ENCODE measurements around the gene PLXDC2.

DNA sequence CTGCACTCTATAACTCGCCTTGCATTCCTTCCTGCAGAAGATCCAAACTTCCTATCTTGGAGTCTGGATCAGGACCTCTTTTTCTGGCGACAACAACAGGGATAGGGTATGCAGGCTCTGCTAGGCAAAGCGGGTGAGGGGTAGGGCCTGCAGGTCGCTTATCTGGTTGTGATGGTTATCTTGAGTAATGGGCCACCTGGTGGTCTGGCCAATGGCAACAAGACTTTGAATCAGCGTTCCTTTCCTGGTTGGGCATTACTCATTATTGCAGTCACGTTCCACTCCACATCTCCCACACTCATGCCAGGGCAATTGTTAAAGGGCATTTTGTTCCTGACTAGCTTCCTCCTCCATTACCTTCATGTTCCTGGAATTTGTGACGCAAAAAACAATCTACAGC, 48.4 kb upstream of the PLXDC2 start:
- TF ChIP-seq POLR2A (IDR thresholded peaks at IDR 0.05; ENCODE audit: low read depth, low read length) (no peak), SP1 (IDR thresholded peaks at IDR 0.05; ENCODE audit: low read depth, low read length) (no peak)
